DOHH2 (cell line): ENCODE measurements around the gene MAMDC4.
"Not testable (repeated sequence)": the region's sequence is repeated elsewhere in the genome, so short reads cannot be mapped to it uniquely, and the experiment has no call there.

Experiments
- H3F3A ChIP-seq: fragments of 200-600 bp; sonication (generic), shearing (Covaris generic); 2 replicates; pipeline ENCODE4 v1.6.0; 2016; ENCODE audit warnings: antibody characterized with exemption, mild to moderate bottlenecking; ENCODE audit not compliant: control insufficient read depth, insufficient read depth
- H3K27ac ChIP-seq: fragments of 200-600 bp; sonication (generic); 2 replicates; pipeline ENCODE4 v1.5.1; 2014; ENCODE audit warnings: low read depth, mild to moderate bottlenecking, low read length, moderate library complexity
- H3K27me3 ChIP-seq: fragments of 200-600 bp; sonication (generic); 2 replicates; pipeline ENCODE4 v1.6.1; 2014; ENCODE audit warnings: mild to moderate bottlenecking, low read length, mixed read lengths; ENCODE audit not compliant: control insufficient read depth
- H3K36me3 ChIP-seq: fragments of 200-600 bp; sonication (generic); 2 replicates; pipeline ENCODE4 v1.6.1; 2014; ENCODE audit warnings: mild to moderate bottlenecking, low read length, moderate library complexity, mixed read lengths; ENCODE audit not compliant: control insufficient read depth
- H3K4me1 ChIP-seq: fragments of 200-600 bp; sonication (generic); 2 replicates; pipeline ENCODE4 v1.6.1; 2014; ENCODE audit warnings: mild to moderate bottlenecking, low read length, mixed read lengths; ENCODE audit not compliant: control insufficient read depth
- H3K4me2 ChIP-seq: fragments of 200-600 bp; sonication (generic); 2 replicates; pipeline ENCODE4 v1.6.0; 2014; ENCODE audit warnings: mild to moderate bottlenecking, low read length, moderate library complexity
- H3K4me3 ChIP-seq: fragments of 200-600 bp; sonication (generic); 2 replicates; pipeline ENCODE4 v1.5.1; 2014; ENCODE audit warnings: mild to moderate bottlenecking, low read length, mixed read lengths
- H3K79me2 ChIP-seq: fragments of 200-600 bp; sonication (generic); 2 replicates; pipeline ENCODE4 v1.6.1; 2014; ENCODE audit warnings: mild to moderate bottlenecking, low read length, mixed read lengths; ENCODE audit not compliant: control insufficient read depth
- H3K9me2 ChIP-seq: fragments of 200-600 bp; sonication (generic); replicated peaks from 2 replicates; pipeline ENCODE4 v1.6.1; 2014; ENCODE audit warnings: mild to moderate bottlenecking, low read length, mixed read lengths; ENCODE audit not compliant: control insufficient read depth
- H3K9me3 ChIP-seq: fragments of 200-600 bp; sonication (generic); 2 replicates; pipeline ENCODE4 v1.6.1; 2014; ENCODE audit warnings: antibody characterized with exemption, low read length, mixed read lengths; ENCODE audit not compliant: control insufficient read depth, insufficient read depth
- H4K20me1 ChIP-seq: fragments of 200-600 bp; sonication (generic); 2 replicates; pipeline ENCODE4 v1.6.0; 2014; ENCODE audit warnings: low read depth, mild to moderate bottlenecking, antibody characterized with exemption, low read length, moderate library complexity; ENCODE audit not compliant: control insufficient read depth, insufficient read depth
- CTCF ChIP-seq: fragments of 200-600 bp; sonication (generic); IDR thresholded peaks from one replicate; pipeline ENCODE4 v1.5.1; 2014; ENCODE audit warnings: antibody characterized with exemption, mild to moderate bottlenecking, low read depth, low read length; ENCODE audit not compliant: poor library complexity, severe bottlenecking
- EZH2phosphoT487 ChIP-seq: fragments of 200-600 bp; sonication (generic); IDR thresholded peaks from 2 replicates; pipeline ENCODE4 v1.6.1; 2017; ENCODE audit warnings: borderline replicate concordance, mild to moderate bottlenecking, antibody characterized with exemption, low read length, moderate library complexity, mixed read lengths

Gene MAMDC4

GRCh38 chr9:136868644-136869043, 16.5 kb downstream of the MAMDC4 start:
- Histone ChIP-seq H4K20me1 (no peaks in the 10 kb centered on the region), H3K36me3 (peaks cover 6% of the 10 kb centered on the region), H3K79me2 (peaks cover 24% of the 10 kb centered on the region), H3K9me3 (peaks cover 8% of the 10 kb centered on the region), H3F3A (no peaks in the 10 kb centered on the region; the same call in 1 of the 2 replicates), H3K27me3 (no peaks in the 10 kb centered on the region), H3K27ac (no peak overlapping the region), H3K4me1 (peaks cover 15% of the 10 kb centered on the region), H3K4me3 (no peak overlapping the region), H3K4me2 (no peak overlapping the region), H3K9me2 (no peaks in the 10 kb centered on the region)
- no peak for TF ChIP-seq CTCF
- no peak for TF ChIP-seq EZH2phosphoT487

- Histone ChIP-seq H3K79me2 (peaks cover 21% of the 10 kb centered on the region), H3K4me1 (peaks cover 15% of the 10 kb centered on the region)
- H3K27me3 ChIP-seq, H3K27ac ChIP-seq, H3K36me3 ChIP-seq, H3K9me2 ChIP-seq, H4K20me1 ChIP-seq, H3F3A ChIP-seq, H3K4me3 ChIP-seq, H3K4me2 ChIP-seq, H3K9me3 ChIP-seq: not testable (repeated sequence)
Measured at GRCh38 chr9:136869611-136870010, 17.5 kb downstream of the MAMDC4 start.

GRCh38 chr9:136875155-136875554, 23.0 kb downstream of the MAMDC4 start:
- no peaks in the 10 kb centered on the region for H3K9me2 ChIP-seq
- TF ChIP-seq EZH2phosphoT487 (no peak), CTCF (no peak)
- no peak overlapping the region for H3K4me2 ChIP-seq
- no peaks in the 10 kb centered on the region for H3F3A ChIP-seq
- no peaks in the 10 kb centered on the region for H4K20me1 ChIP-seq
- H3K9me3 ChIP-seq = peaks cover 8% of the 10 kb centered on the region
- no peak overlapping the region for H3K4me3 ChIP-seq
- H3K27me3 ChIP-seq = peaks cover 2% of the 10 kb centered on the region; the same call in 1 of the 2 replicates
- no peaks in the 10 kb centered on the region for H3K36me3 ChIP-seq
- no peaks in the 10 kb centered on the region for H3K79me2 ChIP-seq
- H3K27ac ChIP-seq = no peak overlapping the region
- no peaks in the 10 kb centered on the region for H3K4me1 ChIP-seq

GRCh38 chr9:136876476-136876875, 24.3 kb downstream of the MAMDC4 start:
- TF ChIP-seq EZH2phosphoT487 = no peak
- TF ChIP-seq CTCF = no peak
- peaks cover 8% of the 10 kb centered on the region for H3K27me3 ChIP-seq
- no peak overlapping the region for H3K4me2 ChIP-seq
- H3K36me3 ChIP-seq = no peaks in the 10 kb centered on the region
- H3K27ac ChIP-seq = no peak overlapping the region
- H3K9me2 ChIP-seq = no peaks in the 10 kb centered on the region
- no peaks in the 10 kb centered on the region for H3F3A ChIP-seq
- H3K79me2 ChIP-seq = no peaks in the 10 kb centered on the region
- no peak overlapping the region for H3K4me3 ChIP-seq
- H4K20me1 ChIP-seq = no peaks in the 10 kb centered on the region
- peaks cover 8% of the 10 kb centered on the region for H3K9me3 ChIP-seq
- no peaks in the 10 kb centered on the region for H3K4me1 ChIP-seq
